Endometrium (tissue), 2 donors: ENCODE results near the gene SIPA1L3.

Source experiments
- FAIRE-seq: peaks from 2 replicates; lab custom pipeline; 2012; peaks lifted over from hg19 to GRCh38; lab: Jason Lieb, UNC
- donor health status: control.
- donor health status: control.

Gene SIPA1L3

DNA sequence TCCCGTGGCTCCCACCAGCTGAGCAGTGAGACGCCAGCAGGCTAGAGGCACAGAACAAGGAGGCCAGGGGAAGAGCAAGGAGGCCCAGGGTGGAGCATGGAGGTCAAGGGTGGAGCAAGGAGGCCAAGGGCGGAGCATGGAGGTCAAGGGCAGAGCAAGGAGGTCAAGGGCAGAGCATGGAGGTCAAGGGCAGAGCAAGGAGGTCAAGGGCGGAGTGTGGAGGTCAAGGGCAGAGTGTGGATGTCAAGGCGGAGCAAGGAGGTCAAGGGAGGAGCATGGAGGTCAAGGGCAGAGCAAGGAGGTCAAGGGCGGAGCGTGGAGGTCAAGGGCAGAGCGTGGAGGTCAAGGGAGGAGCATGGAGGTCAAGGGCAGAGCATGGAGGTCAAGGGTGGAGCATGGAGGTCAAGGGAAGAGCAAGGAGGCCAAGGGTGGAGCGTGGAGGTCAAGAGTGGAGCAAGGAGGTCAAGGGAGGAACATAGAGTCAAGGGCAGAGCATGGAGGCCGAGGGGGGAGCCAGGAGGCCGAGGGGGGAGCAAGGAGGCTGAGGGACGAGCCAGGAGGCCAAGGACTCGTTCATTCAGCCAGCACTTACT, 289.3 kb downstream of the SIPA1L3 start:
- no peak for FAIRE-seq

DNA sequence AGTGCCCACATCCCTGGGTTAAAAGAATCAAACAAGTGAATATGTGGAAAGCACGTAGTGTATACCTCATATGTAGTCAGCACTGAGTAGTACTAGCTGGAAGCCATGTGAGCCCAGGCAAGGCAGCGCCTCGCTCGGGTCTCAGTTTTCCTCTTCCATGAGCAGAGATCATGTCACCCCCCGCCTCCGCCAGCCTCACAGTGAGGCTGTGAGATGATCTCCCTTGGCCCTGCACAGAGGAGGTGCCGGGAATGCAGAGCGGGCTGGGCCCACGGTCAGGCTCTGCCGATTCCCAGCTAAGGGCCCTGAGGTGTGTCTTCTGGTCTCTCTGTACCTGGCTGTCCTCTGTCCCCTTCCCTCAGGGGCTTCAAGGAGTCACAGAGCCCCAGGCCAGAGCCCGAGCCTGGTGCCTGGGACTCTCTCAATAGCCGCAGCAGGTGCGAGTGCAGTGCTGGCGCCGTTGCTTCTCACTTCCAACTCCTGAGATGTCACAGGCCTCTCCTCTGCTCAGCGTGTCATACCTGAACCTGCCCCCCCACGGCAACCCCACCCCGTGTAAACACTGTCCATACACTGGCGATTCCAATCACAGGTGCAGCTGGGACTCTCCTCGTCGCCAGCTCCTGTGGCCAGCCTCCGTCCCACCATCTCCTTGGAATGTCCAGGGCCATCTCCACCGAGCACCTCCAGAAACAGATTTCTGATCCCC, 290.1 kb downstream of the SIPA1L3 start:
- FAIRE-seq, result no peak

DNA sequence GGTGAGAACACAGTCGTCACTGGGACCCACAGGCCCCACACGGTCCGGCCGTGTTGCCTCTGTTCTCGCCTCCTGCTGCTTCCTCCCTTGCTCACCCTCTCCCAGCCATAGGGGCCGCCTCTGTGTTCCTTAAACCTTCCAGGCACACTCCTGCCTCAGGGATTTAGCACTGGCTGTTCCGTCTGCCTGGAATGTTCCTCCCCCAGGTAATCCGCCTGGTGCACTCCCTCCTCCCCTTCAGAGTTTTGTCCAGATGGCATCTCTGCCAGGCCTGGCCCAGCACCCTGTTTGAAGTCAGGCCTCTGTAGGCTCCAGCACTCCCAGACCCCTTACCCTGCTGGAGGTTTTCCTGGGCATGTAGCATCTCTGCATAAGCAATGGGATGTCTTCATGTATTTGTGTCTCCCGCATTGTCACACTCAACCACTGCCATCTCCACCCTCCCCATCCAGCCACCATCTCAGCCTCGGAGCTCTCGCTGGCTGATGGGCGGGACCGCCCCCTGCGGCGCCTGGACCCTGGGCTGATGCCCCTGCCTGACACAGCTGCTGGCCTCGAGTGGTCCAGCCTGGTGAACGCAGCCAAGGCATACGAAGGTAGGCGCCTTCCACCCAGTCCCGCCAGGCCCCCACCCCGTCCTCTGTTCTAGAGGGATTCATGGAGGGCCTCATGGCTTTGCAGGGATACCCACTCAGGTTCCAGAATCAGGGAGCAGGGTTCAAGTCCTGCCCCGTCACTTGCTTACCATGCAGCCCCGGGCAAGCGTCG, 291.1 kb downstream of the SIPA1L3 start:
- no peak for FAIRE-seq

DNA sequence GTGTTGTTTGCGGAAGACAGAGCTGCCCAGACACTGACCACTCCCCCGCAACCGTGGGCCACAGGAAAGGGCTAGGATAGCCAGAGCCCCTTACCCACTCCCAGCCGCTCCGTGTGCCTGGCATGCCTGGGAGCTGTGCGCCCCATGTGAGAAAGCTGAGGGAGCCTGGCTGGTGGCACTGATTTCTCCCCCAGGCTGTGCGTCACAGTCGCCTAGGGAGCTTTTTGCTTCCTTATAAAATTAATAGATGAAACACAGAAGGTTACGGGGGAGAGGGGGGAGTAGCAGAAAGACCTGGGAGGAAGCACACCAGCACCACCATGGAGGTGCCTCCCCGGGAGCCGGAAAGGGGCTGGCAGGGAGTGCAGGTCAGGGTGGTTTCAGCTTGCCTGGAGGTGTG, 292.3 kb downstream of the SIPA1L3 start:
- FAIRE-seq, result no peak

DNA sequence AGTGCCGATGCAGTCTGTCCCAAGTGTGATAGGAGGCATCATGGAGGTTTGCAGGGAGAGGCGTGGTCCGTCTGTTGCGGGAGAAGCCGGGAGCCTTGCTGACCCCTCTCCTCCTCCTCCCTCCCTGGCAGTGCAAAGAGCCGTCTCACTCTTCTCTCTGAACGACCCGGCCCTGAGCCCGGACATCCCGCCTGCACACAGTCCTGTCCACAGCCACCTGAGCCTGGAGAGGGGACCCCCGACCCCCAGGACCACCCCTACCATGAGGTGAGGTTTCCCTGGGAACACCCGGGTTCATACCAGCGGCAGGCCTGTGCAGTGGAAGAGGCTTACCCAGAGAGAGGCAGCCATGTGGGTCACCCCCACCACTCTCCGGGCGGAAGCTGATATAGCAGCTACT, 294.7 kb downstream of the SIPA1L3 start:
- no peak for FAIRE-seq

DNA sequence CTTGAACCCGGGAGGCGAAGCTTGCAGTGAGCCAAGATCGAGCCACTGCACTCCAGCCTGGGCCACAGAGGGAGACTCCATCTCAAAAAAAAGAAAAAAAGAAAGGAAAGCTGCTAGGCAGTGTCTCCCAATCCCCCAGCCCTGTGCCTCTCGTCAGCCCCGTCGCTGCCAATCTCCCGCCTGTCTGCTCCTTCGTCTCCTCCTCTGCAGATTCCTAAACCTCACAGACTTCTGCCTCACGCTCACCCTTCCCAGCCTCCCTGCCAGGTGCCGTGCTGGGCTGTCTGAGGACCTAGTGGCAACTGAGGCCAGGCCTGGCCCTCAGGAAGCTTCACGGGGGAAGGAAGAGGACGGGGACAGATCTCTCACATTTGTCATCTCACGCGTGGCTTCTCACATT, 295.5 kb downstream of the SIPA1L3 start:
- FAIRE-seq, result no peak

DNA sequence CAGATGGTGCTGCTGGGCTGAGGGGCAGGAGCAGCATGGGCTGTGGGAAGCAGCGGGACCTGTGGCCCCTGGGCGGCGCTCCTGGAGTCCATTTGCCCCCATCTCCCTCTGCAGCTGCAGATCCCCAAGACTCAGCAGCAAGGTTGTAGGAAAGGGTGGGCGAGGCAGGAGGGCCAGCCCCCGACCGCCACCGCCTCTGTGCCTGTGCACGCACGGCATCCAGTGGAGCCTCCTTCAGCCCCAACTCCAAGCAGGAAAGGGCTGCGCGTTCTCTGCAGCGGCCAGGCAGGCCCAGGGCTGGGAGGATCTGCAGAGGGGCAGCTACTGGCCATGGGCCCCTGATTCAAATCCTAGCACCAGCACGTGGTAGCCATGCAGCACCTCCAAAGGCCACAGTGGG, 296.2 kb downstream of the SIPA1L3 start:
- no peak for FAIRE-seq

DNA sequence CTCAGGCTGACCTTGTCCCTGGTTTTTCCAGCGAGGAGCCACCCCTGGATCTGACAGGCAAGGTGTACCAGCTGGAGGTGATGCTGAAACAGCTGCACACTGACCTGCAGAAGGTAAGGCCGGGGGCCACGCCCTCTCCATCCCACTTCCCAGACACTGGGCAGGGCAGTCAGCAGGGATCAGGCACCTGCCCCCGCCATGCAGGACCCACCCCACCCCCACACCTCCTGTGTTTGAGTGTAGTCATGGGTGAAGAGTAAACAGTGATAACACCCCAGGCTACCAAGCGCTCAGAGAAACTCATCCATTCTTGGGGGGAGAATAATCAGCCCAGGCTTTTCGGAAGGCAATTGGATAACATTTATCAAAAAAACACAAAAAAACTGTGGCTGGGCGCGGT, 297.1 kb downstream of the SIPA1L3 start:
- FAIRE-seq, result no peak

DNA sequence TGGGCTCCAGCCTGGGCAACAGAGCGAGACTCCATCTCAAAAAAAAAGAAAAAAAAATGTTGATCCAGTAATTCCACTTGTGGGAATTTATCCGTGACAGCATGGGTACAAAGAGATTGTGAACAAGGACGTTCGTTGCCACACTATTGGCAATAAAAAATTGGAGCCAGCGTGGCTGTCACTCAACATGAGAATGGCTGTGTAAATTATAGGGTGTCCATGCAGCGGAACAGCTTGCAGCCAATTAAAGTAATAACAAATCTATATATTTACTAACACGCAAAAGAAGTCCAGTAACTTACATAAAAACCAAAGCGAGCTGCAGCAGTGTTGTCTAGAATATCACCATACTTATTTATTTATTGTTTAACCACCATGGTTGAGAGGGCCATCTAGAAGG, 297.7 kb downstream of the SIPA1L3 start:
- FAIRE-seq, result no peak

DNA sequence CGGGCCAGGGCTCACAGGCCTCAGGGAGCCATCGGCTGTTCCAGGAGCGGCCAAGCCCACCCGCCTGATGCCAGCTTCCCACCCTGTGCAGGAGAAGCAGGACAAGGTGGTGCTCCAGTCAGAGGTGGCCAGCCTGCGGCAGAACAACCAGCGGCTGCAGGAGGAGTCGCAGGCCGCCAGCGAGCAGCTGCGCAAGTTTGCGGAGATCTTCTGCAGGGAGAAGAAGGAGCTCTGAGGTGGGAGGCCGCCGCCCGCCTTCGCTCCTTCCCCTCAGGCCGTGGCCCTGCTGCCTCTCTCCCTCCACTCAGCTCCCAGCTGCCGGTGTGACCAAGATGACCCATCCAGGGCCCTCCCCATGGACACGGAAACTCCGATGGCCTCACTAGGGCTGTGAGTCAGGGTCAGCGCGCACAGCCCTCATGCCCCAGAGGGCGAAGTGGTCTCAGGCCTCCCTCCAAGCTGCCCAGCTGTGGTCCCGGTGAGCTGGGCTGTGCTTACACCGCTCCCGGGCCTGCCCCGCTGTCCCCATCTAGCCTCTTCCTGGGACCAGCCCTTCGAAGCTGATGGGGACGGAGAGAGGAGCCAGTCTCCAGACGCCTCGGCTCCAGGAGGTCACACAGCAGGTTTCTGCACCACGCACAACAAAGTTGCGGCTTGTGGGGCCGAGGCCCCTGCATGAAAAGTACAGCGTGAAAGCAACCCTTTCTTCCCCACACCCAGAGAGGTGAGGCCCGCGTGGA, 299.2 kb downstream of the SIPA1L3 start:
- FAIRE-seq, result no peak

DNA sequence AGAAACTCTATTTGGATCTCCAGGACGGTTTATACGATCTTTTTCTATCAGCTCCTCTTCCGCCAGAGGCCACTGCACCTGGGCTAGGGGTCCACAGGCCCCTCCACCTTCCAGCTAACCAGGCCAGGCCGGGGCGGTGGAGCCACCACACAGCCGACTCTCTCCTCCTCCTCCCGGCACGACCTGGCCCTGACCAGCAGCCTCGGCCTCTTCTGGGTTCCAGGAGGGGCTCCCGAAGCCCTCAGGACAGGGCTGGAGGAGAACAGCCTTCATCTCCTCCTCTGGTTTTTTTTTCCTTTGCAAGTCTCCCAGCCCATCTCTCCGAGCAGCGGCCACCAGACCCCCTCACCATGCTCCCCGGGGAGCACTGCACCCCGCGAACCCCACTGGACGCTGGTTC, 299.9 kb downstream of the SIPA1L3 start:
- no peak for FAIRE-seq

DNA sequence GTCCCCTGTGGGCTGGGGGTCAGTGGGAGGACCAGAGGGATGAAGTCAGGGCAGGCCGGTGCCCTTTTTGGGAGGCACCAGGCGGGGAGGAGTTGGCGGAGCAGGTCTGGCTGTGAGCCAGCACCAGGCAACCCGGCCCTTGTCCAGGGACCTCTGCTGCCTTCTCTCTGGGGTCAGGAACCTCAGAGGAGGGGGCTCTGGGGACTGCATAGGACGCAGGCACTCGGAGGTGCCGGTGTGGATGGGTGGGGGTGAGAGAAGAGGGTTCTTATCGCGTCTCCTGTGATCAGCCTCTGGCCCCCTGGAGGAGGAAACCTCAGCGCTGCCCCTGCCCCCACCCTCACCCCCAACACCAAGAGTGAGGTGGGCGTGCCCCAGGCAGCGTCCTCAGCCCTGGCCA, 300.5 kb downstream of the SIPA1L3 start:
- FAIRE-seq, result no peak

DNA sequence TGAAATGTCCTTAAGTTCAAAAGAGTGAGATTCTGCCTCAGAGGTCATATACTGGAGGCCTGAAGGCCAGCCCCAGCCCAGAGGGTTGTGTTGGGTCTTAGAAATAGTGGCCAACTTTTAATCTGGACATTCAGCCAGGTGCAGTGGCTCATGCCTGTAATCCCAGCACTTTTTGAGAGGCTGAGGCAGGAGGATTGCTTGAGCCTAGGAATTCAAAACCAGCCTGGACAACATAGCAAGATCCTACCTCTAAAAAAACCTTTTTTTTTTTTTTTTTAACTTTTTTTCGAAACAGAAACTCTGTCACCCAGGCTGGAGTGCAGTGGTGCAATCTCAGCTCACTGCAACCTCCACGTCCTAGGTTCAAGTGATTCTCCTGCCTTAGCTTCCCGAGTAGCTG, 301.6 kb downstream of the SIPA1L3 start:
- no peak for FAIRE-seq

DNA sequence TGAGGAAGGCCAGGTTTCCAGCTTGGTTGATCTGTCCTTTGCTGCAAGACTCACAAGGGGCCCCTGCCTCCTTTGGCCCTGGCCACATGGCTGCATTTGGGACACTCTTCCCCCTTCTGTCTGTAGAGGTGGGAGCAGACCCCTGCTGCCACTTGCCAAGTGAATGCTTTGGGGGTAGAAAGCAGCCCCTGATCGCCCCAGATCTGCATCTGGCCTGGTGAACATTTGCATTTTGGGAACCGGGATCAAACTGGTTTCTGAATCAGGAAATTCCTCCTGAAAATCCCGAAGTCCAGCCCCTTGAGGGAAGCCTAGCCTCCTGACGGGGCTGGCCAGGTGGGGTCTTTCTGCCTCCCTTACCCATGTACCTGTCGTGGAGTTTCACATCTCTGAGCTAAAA, 302.1 kb downstream of the SIPA1L3 start:
- FAIRE-seq, result no peak

DNA sequence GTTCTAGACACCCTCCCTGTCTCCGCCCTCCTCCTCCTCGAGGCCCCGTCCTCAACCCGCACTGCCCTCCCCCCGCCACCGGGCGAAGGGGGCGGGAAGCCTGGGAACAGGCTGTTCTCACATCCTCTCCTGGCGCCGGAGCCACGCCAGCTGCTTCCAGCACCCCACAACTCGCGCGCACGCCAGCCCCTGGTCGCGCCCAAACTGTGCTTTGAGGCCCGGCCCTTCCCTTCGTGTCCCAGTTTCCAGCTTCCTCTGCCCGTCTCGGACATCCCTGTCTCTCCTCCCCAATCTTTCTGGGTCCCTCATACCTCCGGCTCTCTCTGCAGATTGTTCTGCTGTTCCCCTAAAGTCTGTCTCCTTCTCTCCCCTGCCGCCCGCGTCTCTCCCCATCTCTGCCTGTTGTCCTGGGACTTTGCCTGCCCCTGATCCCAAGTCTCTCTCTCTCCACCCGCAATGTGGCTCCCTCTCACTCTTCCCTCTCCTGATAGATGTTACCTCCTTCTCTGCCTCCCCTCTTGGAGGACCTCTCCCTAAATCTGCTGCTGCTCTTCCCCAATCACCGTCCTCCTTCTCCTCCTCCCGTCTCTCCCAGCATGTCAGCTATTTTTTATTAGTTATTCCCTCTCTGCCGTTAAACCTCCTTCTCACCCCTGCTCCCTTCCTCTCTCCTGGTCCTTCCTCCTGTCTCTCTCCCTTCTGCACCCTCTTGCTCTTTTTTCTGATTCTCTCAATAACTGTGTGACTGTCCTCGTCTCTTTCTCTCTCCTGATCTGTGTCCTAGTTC, 302.9 kb downstream of the SIPA1L3 start:
- FAIRE-seq, result no peak

DNA sequence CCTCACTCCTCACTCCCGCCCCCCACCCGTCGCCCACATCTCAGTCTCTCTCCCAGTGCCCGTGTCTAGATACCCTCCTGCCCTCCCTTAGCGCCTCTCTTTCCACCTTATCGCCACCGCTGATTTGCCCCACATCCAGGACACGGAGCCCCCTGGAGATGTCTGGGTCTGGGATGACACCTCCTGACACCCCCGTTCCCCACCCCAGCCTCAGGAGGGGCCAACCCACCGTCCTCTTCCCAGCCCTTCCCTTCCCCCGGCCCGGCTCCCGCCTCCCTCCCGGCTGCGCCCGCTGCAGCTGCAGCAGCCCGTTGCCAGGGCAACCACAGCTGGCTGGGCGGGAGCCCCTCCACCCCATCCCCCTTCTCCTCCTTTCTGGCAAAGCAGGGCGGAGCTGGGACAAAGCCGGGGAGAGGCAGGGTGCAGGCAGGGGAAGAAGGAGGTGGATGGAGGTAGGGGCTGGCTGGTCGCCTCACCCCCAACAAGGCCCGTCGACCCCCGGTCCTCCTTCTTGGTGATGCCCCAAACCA, 303.5 kb downstream of the SIPA1L3 start:
- FAIRE-seq, result no peak

DNA sequence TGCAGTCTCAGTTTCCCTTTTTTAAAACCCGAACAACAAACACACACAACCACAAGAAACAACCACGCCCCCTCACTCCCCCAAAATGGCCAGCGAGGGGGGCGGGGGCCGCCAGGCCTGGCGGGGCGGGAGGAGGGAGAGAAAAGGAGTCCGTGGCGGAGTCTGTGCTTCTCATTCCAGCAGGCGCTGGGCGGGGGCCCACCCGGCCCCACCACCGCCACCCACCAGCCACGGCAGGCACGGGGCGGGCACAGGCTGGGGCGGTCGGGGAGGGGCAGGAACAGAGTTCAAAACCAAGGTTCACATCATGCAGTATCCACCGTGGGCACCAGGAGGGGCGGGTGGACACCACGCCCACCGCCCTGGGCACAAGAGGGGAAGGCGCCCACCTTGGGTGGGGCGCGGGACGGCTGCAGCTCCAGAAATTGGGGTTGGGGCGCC, 304.2 kb downstream of the SIPA1L3 start:
- no peak for FAIRE-seq

DNA sequence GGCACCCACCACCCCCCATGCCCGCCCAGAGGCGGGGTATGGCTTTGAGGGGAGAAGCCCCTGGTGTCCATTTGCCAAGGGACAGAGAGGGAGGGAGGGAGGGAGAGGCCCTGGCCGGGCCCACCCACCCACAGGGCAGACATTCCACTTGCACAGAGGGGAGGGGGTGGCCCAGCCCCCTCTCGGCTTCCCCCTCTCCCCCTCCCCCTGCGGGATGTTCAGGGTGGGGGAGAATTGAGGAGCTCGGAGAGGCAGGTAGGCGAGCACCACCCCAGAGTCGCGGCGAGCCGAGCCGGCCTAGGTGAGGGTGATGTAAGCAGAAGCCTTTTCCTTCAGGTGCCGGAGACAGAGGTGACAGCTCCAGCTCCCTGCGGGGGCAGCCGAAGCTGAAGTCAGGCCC, 304.8 kb downstream of the SIPA1L3 start:
- no peak for FAIRE-seq

DNA sequence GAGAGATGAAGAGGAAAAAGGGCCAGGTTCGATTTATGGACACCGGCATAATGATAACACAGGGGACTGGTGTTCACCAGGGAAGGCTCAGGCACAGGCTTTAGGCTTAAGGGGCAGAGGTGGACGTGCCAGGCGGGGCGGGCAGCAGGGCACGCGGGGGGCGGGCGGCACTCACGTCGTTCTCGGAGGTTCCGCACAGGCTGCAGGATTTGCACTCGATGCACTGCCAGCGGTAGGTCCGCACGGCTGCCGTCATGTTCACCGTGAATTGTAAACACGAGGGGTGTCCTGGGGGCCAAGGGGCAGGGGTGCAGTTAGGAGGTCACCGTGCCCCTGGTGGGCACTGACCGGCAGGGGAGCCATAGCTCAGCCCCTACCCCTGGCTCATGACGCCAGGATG, 306.5 kb downstream of the SIPA1L3 start:
- FAIRE-seq, result no peak

DNA sequence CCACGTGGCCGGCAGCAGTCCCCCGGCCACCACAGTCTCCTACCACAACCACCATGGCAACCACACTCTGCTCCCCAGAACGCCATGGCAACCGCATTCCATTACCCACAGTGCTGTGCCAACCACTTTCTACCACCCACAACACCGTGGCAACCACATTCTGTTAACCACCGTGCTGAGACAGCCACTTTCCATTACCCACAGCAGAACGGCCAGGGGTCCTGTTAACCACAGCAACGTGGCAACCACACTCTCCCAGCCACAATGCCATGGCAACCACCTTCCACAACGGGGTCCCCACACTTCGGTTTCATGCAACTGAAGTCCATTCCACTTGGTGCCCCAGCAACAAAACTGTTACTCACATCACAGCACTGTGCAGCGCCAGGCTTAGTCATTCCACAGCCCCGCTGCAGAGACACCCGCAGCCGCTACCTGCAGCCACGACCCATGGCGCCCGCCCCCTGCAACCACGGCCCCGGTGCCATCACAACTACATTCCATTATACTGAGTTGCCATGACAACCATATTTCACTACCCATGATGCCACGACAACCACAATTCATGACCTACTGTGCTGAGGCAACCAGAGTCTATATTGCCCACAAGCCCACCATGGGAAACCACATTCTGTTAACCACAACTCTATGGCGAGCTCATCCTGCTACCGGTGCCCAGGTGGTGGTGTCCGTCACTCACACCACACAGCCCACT, 307.1 kb downstream of the SIPA1L3 start:
- no peak for FAIRE-seq
